ENCODE data around the gene SLC6A7.

GRCh38 chr5:150229571-150229970, 39.7 kb downstream of the SLC6A7 start:
- TF ChIP-seq CTCF (conservative IDR thresholded peaks at IDR 0.05; ENCODE audit: low read depth, low read length) (no peak), EZH2 (IDR thresholded peaks at IDR 0.05; ENCODE audit: borderline replicate concordance, low read depth, low read length, poor library complexity, severe bottlenecking) (no peak)
